CD8-positive, alpha-beta memory T cell (primary cell): ENCODE measurements around the gene SLC35E1. TPM values are rescaled to one million over a fixed set of nuclear protein-coding genes. Genes with fewer than 3 reads are reported as not detected.

Experiments used
- CTCF ChIA-PET: fragments of 350-600 bp; sonication (Branson Sonifier 250); formaldehyde crosslinking; loops from one replicate; lab custom pipeline; 2021; ENCODE audit warnings: antibody characterized with exemption; lab: Charles Lee
- POLR2A ChIA-PET: fragments of 350-600 bp; sonication (Branson Sonifier 250); formaldehyde crosslinking; loops from one replicate; lab custom pipeline; 2021; ENCODE audit warnings: antibody characterized with exemption; lab: Charles Lee
- DNase-seq, 5 donors: peaks; one replicate each; pipeline versions ENCODE4 v3.0.0 to v3.0.0-alpha.2; 2020 to 2022; ENCODE audit warnings: mixed read lengths in 1 of 5
- H3K27ac ChIP-seq: one replicate; pipeline ENCODE4 v1.7.0; 2013; ENCODE audit warnings: low read depth, mild to moderate bottlenecking, low read length, moderate library complexity
- H3K27me3 ChIP-seq: 2 replicates; pipeline ENCODE4 v1.7.0; 2013; ENCODE audit warnings: low read length, mild to moderate bottlenecking; ENCODE audit not compliant: insufficient read depth, poor library complexity, severe bottlenecking
- H3K36me3 ChIP-seq: 2 replicates; pipeline ENCODE4 v1.7.0; 2013; ENCODE audit warnings: mild to moderate bottlenecking, low read length, moderate library complexity; ENCODE audit not compliant: insufficient read depth
- H3K4me1 ChIP-seq: 2 replicates; pipeline ENCODE4 v1.7.0; 2013; ENCODE audit warnings: mild to moderate bottlenecking, low read length, moderate library complexity; ENCODE audit not compliant: insufficient read depth
- H3K4me3 ChIP-seq: 2 replicates; pipeline ENCODE4 v1.7.0; 2013; ENCODE audit warnings: mild to moderate bottlenecking, low read length
- H3K9me3 ChIP-seq: 2 replicates; pipeline ENCODE4 v1.7.0; 2013; ENCODE audit warnings: mild to moderate bottlenecking, low read length
- H3K27ac Mint-ChIP-seq, 8 donors: one replicate each; pipeline ENCODE4 v1.8.0; 2020 to 2021; ENCODE audit warnings: mixed read lengths in 8 of 8, mild to moderate bottlenecking in 6 of 8, inconsistent platforms in 3 of 8, moderate library complexity in 3 of 8
- H3K27me3 Mint-ChIP-seq, 2 donors: one replicate each; pipeline ENCODE4 v1.8.0; 2020 to 2021; ENCODE audit warnings: mixed read lengths in 2 of 2, mild to moderate bottlenecking in 1 of 2, moderate library complexity in 1 of 2
- H3K36me3 Mint-ChIP-seq, 3 donors: one replicate each; pipeline ENCODE4 v1.8.0; 2020 to 2021; ENCODE audit warnings: mixed read lengths in 3 of 3, inconsistent platforms in 1 of 3, mild to moderate bottlenecking in 1 of 3
- H3K4me1 Mint-ChIP-seq, 3 donors: one replicate each; pipeline ENCODE4 v1.8.0; 2020 to 2021; ENCODE audit warnings: mixed read lengths in 3 of 3, inconsistent platforms in 1 of 3, mild to moderate bottlenecking in 1 of 3
- H3K4me3 Mint-ChIP-seq, 7 donors: one replicate each; pipeline ENCODE4 v1.8.0; 2020 to 2021; ENCODE audit warnings: mixed read lengths in 7 of 7, mild to moderate bottlenecking in 6 of 7, moderate library complexity in 4 of 7, inconsistent platforms in 2 of 7
- H3K9me3 Mint-ChIP-seq, 5 donors: one replicate each; pipeline ENCODE4 v1.8.0; 2020 to 2022; ENCODE audit warnings: mixed read lengths in 5 of 5, mild to moderate bottlenecking in 3 of 5, moderate library complexity in 2 of 5, inconsistent platforms in 1 of 5
- polyA plus RNA-seq: library from polyadenylated mRNA; unstranded; fragments of 300-500 nt; fragmentation: Illumina TruSeq; gene quantifications from one replicate; pipeline ENCODE4 v1.2.3, GENCODE V29; 2021
- total RNA-seq, 2 experiments: library from RNA; stranded (reverse); gene quantifications; one replicate each; pipeline ENCODE4 v1.2.3, GENCODE V29; 2021

The SLC35E1 gene
- total and polyA plus RNA-seq, 3 experiments from 2014 or later: 30.6 to 43.8 (median 41.9) TPM

- Mint-ChIP-seq H3K27ac (peak overlapping the region in 7 of 8 donors; percentile 71 to 100 (median 87)), H3K4me1 (peaks cover 72 to 94% (median 87%) of the 10 kb centered on the region in 3 donors), H3K4me3 (peak overlapping the region in 1 of 7 donors; percentile 29), H3K27me3 (no peaks in the 10 kb centered on the region), H3K9me3 (no peaks in the 10 kb centered on the region), H3K36me3 (no peaks in the 10 kb centered on the region)
- Histone ChIP-seq H3K4me3 (no peak overlapping the region), H3K4me1 (peaks cover 76% of the 10 kb centered on the region), H3K9me3 (no peaks in the 10 kb centered on the region), H3K27ac (no peak overlapping the region), H3K27me3 (no peaks in the 10 kb centered on the region), H3K36me3 (no peaks in the 10 kb centered on the region)
- ChIA-PET CTCF (no interaction called here), POLR2A (interaction anchor here (0.6 to 0.9 kb wide), 2 partner anchors 12 to 24 kb away, joined by 3 read pairs; no protein-coding TSS in a partner anchor)
- DNase-seq: no peak
These were observed 17.7 kb upstream of the SLC35E1 start for GRCh38 chr19:16589917-16590316.

GRCh38 chr19:16588824-16589577 lies 16.8 kb upstream of the SLC35E1 start:
- Histone ChIP-seq H3K4me3 (peak overlapping the region; percentile 52), H3K4me1 (peaks cover 74% of the 10 kb centered on the region)
- DNase-seq: no peak

GRCh38 chr19:16587833-16588823 lies 15.9 kb upstream of the SLC35E1 start:
- ChIA-PET POLR2A (interaction anchor here (0.8 to 3.0 kb wide), 7 partner anchors 13 to 45 kb away, joined by 3 to 15 read pairs (median 4); partner anchors contain the start of genes MED26 and SLC35E1), CTCF (interaction anchor here (0.5 to 2.5 kb wide), 6 partner anchors 11 to 39 kb away, joined by 3 to 6 read pairs (median 3); partner anchors contain the start of gene MED26)
- H3K27me3 ChIP-seq: no peaks in the 10 kb centered on the region
- peak; percentile 45 to 83 (median 67) for DNase-seq
- Mint-ChIP-seq H3K27me3 (peaks cover 0 to 4% of the 10 kb centered on the region in 2 donors), H3K36me3 (no peaks in the 10 kb centered on the region), H3K27ac (peak overlapping the region; percentile 81 to 100 (median 97)), H3K4me1 (peaks cover 71 to 94% (median 87%) of the 10 kb centered on the region in 3 donors), H3K9me3 (no peaks in the 10 kb centered on the region), H3K4me3 (peak overlapping the region; percentile 74 to 92 (median 80))
- H3K36me3 ChIP-seq: no peaks in the 10 kb centered on the region
- H3K4me1 ChIP-seq: peaks cover 74% of the 10 kb centered on the region
- H3K4me3 ChIP-seq: peak overlapping the region; percentile 52
- H3K27ac ChIP-seq: peak overlapping the region; percentile 39
- no peaks in the 10 kb centered on the region for H3K9me3 ChIP-seq

More at GRCh38 chr19:16588824-16589577, 16.8 kb upstream of the SLC35E1 start:
- Mint-ChIP-seq H3K36me3 (no peaks in the 10 kb centered on the region), H3K27ac (peak overlapping the region; percentile 81 to 100 (median 96)), H3K27me3 (peaks cover 0 to 2% of the 10 kb centered on the region in 2 donors), H3K4me1 (peaks cover 72 to 94% (median 87%) of the 10 kb centered on the region in 3 donors), H3K4me3 (peak overlapping the region; percentile 74 to 92 (median 80)), H3K9me3 (no peaks in the 10 kb centered on the region)
- Histone ChIP-seq H3K36me3 (no peaks in the 10 kb centered on the region), H3K27ac (no peak overlapping the region), H3K9me3 (no peaks in the 10 kb centered on the region), H3K27me3 (no peaks in the 10 kb centered on the region)
- CTCF ChIA-PET: interaction anchor here (2.5 kb wide), 1 partner anchor 29 kb away, joined by 6 read pairs; no protein-coding TSS in a partner anchor
- POLR2A ChIA-PET: interaction anchor here (0.9 to 2.5 kb wide), 4 partner anchors 13 to 23 kb away, joined by 3 to 11 read pairs (median 6); partner anchors contain the start of gene SLC35E1

- H3K4me3 ChIP-seq: peak overlapping the region; percentile 52
- DNase-seq: peak; percentile 44 to 80 (median 62)
- Mint-ChIP-seq H3K9me3 (no peaks in the 10 kb centered on the region), H3K4me1 (peaks cover 75 to 95% (median 88%) of the 10 kb centered on the region in 3 donors), H3K27me3 (peaks cover 0 to 4% of the 10 kb centered on the region in 2 donors), H3K4me3 (peak overlapping the region; percentile 74 to 92 (median 80)), H3K36me3 (no peaks in the 10 kb centered on the region), H3K27ac (peak overlapping the region; percentile 81 to 100 (median 97))
- H3K9me3 ChIP-seq: no peaks in the 10 kb centered on the region
- CTCF ChIA-PET: interaction anchor here (0.5 to 2.5 kb wide), 7 partner anchors 10 to 120 kb away, joined by 3 to 6 read pairs (median 3); partner anchors contain the start of gene MED26
- no peaks in the 10 kb centered on the region for H3K27me3 ChIP-seq
- no peaks in the 10 kb centered on the region for H3K36me3 ChIP-seq
- peak overlapping the region; percentile 39 for H3K27ac ChIP-seq
- H3K4me1 ChIP-seq: peaks cover 74% of the 10 kb centered on the region
- POLR2A ChIA-PET: interaction anchor here (0.6 to 3.0 kb wide), 9 partner anchors 14 to 405 kb away, joined by 3 to 15 read pairs (median 4); partner anchors contain the start of genes MED26 and SLC35E1
These were observed 15.0 kb upstream of the SLC35E1 start for GRCh38 chr19:16586991-16587832.

GRCh38 chr19:16586477-16586871 lies 14.3 kb upstream of the SLC35E1 start:
- H3K9me3 ChIP-seq: no peaks in the 10 kb centered on the region
- POLR2A ChIA-PET: interaction anchor here (0.6 to 3.0 kb wide), 4 partner anchors 13 to 404 kb away, joined by 3 to 15 read pairs (median 7); partner anchors contain the start of genes MED26 and SLC35E1
- Mint-ChIP-seq H3K4me3 (peak overlapping the region; percentile 74 to 92 (median 80)), H3K36me3 (peaks cover 0 to 1% (median 0%) of the 10 kb centered on the region in 3 donors), H3K27me3 (peaks cover 0 to 4% of the 10 kb centered on the region in 2 donors), H3K27ac (peak overlapping the region; percentile 81 to 100 (median 97)), H3K9me3 (no peaks in the 10 kb centered on the region), H3K4me1 (peaks cover 80 to 95% (median 86%) of the 10 kb centered on the region in 3 donors)
- H3K4me3 ChIP-seq: no peak overlapping the region
- H3K36me3 ChIP-seq: no peaks in the 10 kb centered on the region
- DNase-seq: no peak
- H3K4me1 ChIP-seq: peaks cover 78% of the 10 kb centered on the region
- CTCF ChIA-PET: interaction anchor here (0.7 to 2.5 kb wide), 2 partner anchors 32 to 121 kb away, joined by 3 to 6 read pairs; no protein-coding TSS in a partner anchor
- no peak overlapping the region for H3K27ac ChIP-seq
- no peaks in the 10 kb centered on the region for H3K27me3 ChIP-seq

GRCh38 chr19:16585808-16586476 lies 13.7 kb upstream of the SLC35E1 start:
- H3K4me1 ChIP-seq: peaks cover 81% of the 10 kb centered on the region
- no peaks in the 10 kb centered on the region for H3K9me3 Mint-ChIP-seq
- peaks cover 0 to 3% (median 0%) of the 10 kb centered on the region in 3 donors for H3K36me3 Mint-ChIP-seq
- no peak for DNase-seq
- no peaks in the 10 kb centered on the region for H3K9me3 ChIP-seq
- H3K4me1 Mint-ChIP-seq: peaks cover 78 to 94% (median 83%) of the 10 kb centered on the region in 3 donors
- peaks cover 0 to 4% of the 10 kb centered on the region in 2 donors for H3K27me3 Mint-ChIP-seq
- peak overlapping the region; percentile 63 for H3K27ac ChIP-seq
- peak overlapping the region; percentile 81 to 100 (median 97) for H3K27ac Mint-ChIP-seq
- no peak overlapping the region for H3K4me3 ChIP-seq
- no peaks in the 10 kb centered on the region for H3K36me3 ChIP-seq
- ChIA-PET CTCF (no interaction called here), POLR2A (interaction anchor here (3.0 kb wide), 1 partner anchor 41 kb away, joined by 15 read pairs; the partner anchor contains the start of gene MED26)
- peak overlapping the region; percentile 43 to 84 (median 74) for H3K4me3 Mint-ChIP-seq
- no peaks in the 10 kb centered on the region for H3K27me3 ChIP-seq
